Trophoblast cell (in vitro differentiated cells and primary cell): ENCODE data around the gene KCNIP4.

Source experiments
- DNase-seq, 2 donors: peaks; one replicate each; pipeline ENCODE4 v3.0.0-alpha.2; 2016
- H2AFZ ChIP-seq: 2 replicates; pipeline ENCODE4 v1.6.1; 2013; ENCODE audit warnings: low read length, moderate library complexity, mild to moderate bottlenecking; ENCODE audit not compliant: insufficient read depth, poor library complexity
- H2AK5ac ChIP-seq: 2 replicates; pipeline ENCODE4 v1.6.1; 2013; ENCODE audit warnings: mild to moderate bottlenecking, low read length
- H2BK120ac ChIP-seq: 2 replicates; pipeline ENCODE4 v1.6.1; 2013; ENCODE audit warnings: low read length, mild to moderate bottlenecking, moderate library complexity; ENCODE audit not compliant: insufficient read depth, poor library complexity
- H2BK12ac ChIP-seq: 2 replicates; pipeline ENCODE4 v1.6.1; 2013; ENCODE audit warnings: mild to moderate bottlenecking, low read length, moderate library complexity
- H2BK5ac ChIP-seq: 2 replicates; pipeline ENCODE4 v1.6.1; 2013; ENCODE audit warnings: low read length, low read depth, moderate library complexity, mild to moderate bottlenecking; ENCODE audit not compliant: poor library complexity
- H3K14ac ChIP-seq: 2 replicates; pipeline ENCODE4 v1.6.1; 2013; ENCODE audit warnings: mild to moderate bottlenecking, low read length
- H3K18ac ChIP-seq: 2 replicates; pipeline ENCODE4 v1.6.1; 2013; ENCODE audit warnings: mild to moderate bottlenecking, low read length
- H3K23ac ChIP-seq: 2 replicates; pipeline ENCODE4 v1.6.1; 2013; ENCODE audit warnings: low read length
- H3K27ac ChIP-seq: 2 replicates; pipeline ENCODE4 v1.5.1; 2013; ENCODE audit warnings: low read depth, mild to moderate bottlenecking, inconsistent platforms, low read length, moderate library complexity
- H3K27me3 ChIP-seq: 2 replicates; pipeline ENCODE4 v1.6.1; 2013; ENCODE audit warnings: inconsistent platforms, mild to moderate bottlenecking, low read length, moderate library complexity; ENCODE audit not compliant: insufficient read depth
- H3K36me3 ChIP-seq, 2 experiments: 1 replicate in 1 of 2; 2 replicates in 1 of 2; pipeline ENCODE4 v1.6.1; 2013; ENCODE audit warnings: low read length in 2 of 2, mild to moderate bottlenecking in 2 of 2, moderate library complexity in 1 of 2; ENCODE audit not compliant: insufficient read depth in 2 of 2, control insufficient read depth in 1 of 2
- H3K4ac ChIP-seq: 2 replicates; pipeline ENCODE4 v1.6.1; 2013; ENCODE audit warnings: low read depth, mild to moderate bottlenecking, low read length, moderate library complexity
- H3K4me1 ChIP-seq, 2 experiments: 1 replicate in 1 of 2; 2 replicates in 1 of 2; pipeline ENCODE4 v1.6.1; 2013; ENCODE audit warnings: low read length in 2 of 2, mild to moderate bottlenecking in 2 of 2, moderate library complexity in 1 of 2; ENCODE audit not compliant: insufficient read depth in 2 of 2, control insufficient read depth in 1 of 2
- H3K4me2 ChIP-seq: 2 replicates; pipeline ENCODE4 v1.6.1; 2013; ENCODE audit warnings: inconsistent platforms, mild to moderate bottlenecking, low read length, moderate library complexity
- H3K4me3 ChIP-seq: 2 replicates; pipeline ENCODE4 v1.5.1; 2013; ENCODE audit warnings: mild to moderate bottlenecking, low read depth, low read length, inconsistent platforms
- H3K79me1 ChIP-seq: one replicate; pipeline ENCODE4 v1.6.1; 2013; ENCODE audit warnings: low read length
- H3K79me2 ChIP-seq: 2 replicates; pipeline ENCODE4 v1.6.1; 2013; ENCODE audit warnings: low read length, mild to moderate bottlenecking; ENCODE audit not compliant: control insufficient read depth, insufficient read depth, poor library complexity
- H3K9ac ChIP-seq: 2 replicates; pipeline ENCODE4 v1.6.1; 2013; ENCODE audit warnings: mild to moderate bottlenecking, low read length
- H3K9me3 ChIP-seq: 2 replicates; pipeline ENCODE4 v1.6.1; 2013; ENCODE audit warnings: low read depth, mild to moderate bottlenecking, control low read depth, inconsistent platforms, low read length; ENCODE audit not compliant: insufficient read depth
- H4K12ac ChIP-seq: 2 replicates; pipeline ENCODE4 v1.6.1; 2013; ENCODE audit warnings: low read depth, mild to moderate bottlenecking, low read length, moderate library complexity
- H4K8ac ChIP-seq: 2 replicates; pipeline ENCODE4 v1.6.1; 2013; ENCODE audit warnings: low read depth, mild to moderate bottlenecking, low read length, moderate library complexity
- H4K91ac ChIP-seq: one replicate; pipeline ENCODE4 v1.6.1; 2013; ENCODE audit warnings: low read depth, mild to moderate bottlenecking, low read length, moderate library complexity
- WGBS: extraction: QIAGEN DNeasy Blood & Tissue Kit; methylation state at CpG from one replicate; pipeline ENCODE4 v1.1.7; 2013; ENCODE audit warnings: missing lambda C conversion rate; ENCODE audit not compliant: insufficient read length, insufficient coverage; ENCODE audit errors: extremely low coverage; 5-methylcytosine and 5-hydroxymethylcytosine counted together

Gene KCNIP4

GRCh38 chr4:21688596-21689265 lies 259.8 kb downstream of the KCNIP4 start:
- Histone ChIP-seq H3K18ac (no peak overlapping the region), H3K9ac (no peak overlapping the region), H3K14ac (no peak overlapping the region), H3K36me3 (no peaks in the 10 kb centered on the region), H3K27me3 (no peaks in the 10 kb centered on the region), H3K79me2 (no peaks in the 10 kb centered on the region), H3K4me1 (no peaks in the 10 kb centered on the region), H3K27ac (no peak overlapping the region), H2AK5ac (no peak overlapping the region), H2BK120ac (no peak overlapping the region), H4K12ac (no peak overlapping the region), H2BK12ac (no peak overlapping the region), H3K4me3 (no peak overlapping the region), H4K8ac (no peak overlapping the region), H2BK5ac (no peak overlapping the region), H4K91ac (no peak overlapping the region), H3K4ac (no peak overlapping the region), H3K79me1 (no peaks in the 10 kb centered on the region), H3K9me3 (no peaks in the 10 kb centered on the region), H3K4me2 (no peak overlapping the region), H3K23ac (no peak overlapping the region), H2AFZ (no peak overlapping the region)
- DNase-seq: no peak
- no CpG with 5 or more reads among the region's 3 CpGs for WGBS

- Histone ChIP-seq H3K79me1 (no peaks in the 10 kb centered on the region), H2BK120ac (no peak overlapping the region), H2AK5ac (no peak overlapping the region), H2BK5ac (no peak overlapping the region), H4K91ac (no peak overlapping the region), H3K4ac (no peak overlapping the region), H2AFZ (no peak overlapping the region), H3K4me1 (no peaks in the 10 kb centered on the region), H4K8ac (no peak overlapping the region), H3K4me2 (no peak overlapping the region), H2BK12ac (no peak overlapping the region), H3K27me3 (no peaks in the 10 kb centered on the region), H3K9me3 (no peaks in the 10 kb centered on the region), H3K9ac (no peak overlapping the region), H3K23ac (no peak overlapping the region), H3K18ac (no peak overlapping the region), H3K4me3 (no peak overlapping the region), H4K12ac (no peak overlapping the region), H3K79me2 (no peaks in the 10 kb centered on the region), H3K14ac (no peak overlapping the region), H3K27ac (no peak overlapping the region), H3K36me3 (no peaks in the 10 kb centered on the region)
- no CpG with 5 or more reads among the region's 1 CpG for WGBS
- no peak for DNase-seq
Measured at GRCh38 chr4:21685911-21686310, 262.7 kb downstream of the KCNIP4 start.

DNA sequence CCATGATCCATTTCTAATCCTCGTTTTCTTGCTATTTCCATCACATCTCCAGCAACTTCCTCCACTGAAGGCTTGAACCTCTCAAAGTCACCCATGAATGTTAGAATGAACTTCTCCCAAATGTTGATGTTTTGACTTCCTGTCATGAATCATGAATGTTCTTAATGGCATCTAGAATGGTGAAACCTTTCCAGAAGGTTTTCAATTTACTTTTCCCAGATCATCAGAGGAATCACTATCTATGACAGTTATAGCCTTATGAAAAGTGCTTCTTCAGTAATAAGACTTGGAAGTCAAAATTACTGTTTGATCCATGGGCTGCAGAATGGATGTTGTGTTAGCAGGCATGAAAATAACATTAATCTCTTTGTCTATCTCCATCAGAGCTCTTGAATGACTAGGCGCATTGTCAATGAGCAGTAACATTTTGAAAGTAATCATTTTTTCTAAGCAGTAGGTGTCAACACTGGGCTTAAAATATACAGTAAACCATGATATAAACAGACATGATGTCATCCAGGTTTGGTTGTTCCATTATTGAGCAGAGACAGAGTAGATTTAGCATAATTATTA lies 268.2 kb downstream of the KCNIP4 start:
- Histone ChIP-seq H2BK120ac (no peak overlapping the region), H3K79me2 (no peaks in the 10 kb centered on the region), H3K14ac (no peak overlapping the region), H3K9me3 (no peaks in the 10 kb centered on the region), H2AK5ac (no peak overlapping the region), H3K9ac (no peak overlapping the region), H3K4me2 (no peak overlapping the region), H3K18ac (no peak overlapping the region), H3K79me1 (no peaks in the 10 kb centered on the region), H4K12ac (no peak overlapping the region), H3K27me3 (no peaks in the 10 kb centered on the region), H4K8ac (no peak overlapping the region), H2BK12ac (no peak overlapping the region), H3K4me3 (no peak overlapping the region), H4K91ac (no peak overlapping the region), H3K4ac (no peak overlapping the region), H3K4me1 (no peaks in the 10 kb centered on the region), H3K23ac (no peak overlapping the region), H3K27ac (no peak overlapping the region), H3K36me3 (no peaks in the 10 kb centered on the region), H2BK5ac (no peak overlapping the region), H2AFZ (no peak overlapping the region)
- DNase-seq: no peak
- no CpG with 5 or more reads among the region's 2 CpGs for WGBS

- no peaks in the 10 kb centered on the region for H3K4me1 ChIP-seq
- no peak overlapping the region for H3K4me2 ChIP-seq
- no peak overlapping the region for H2AK5ac ChIP-seq
- no peak overlapping the region for H3K4ac ChIP-seq
- H2BK12ac ChIP-seq: no peak overlapping the region
- H2BK120ac ChIP-seq: no peak overlapping the region
- no peak overlapping the region for H4K8ac ChIP-seq
- H3K18ac ChIP-seq: no peak overlapping the region
- no peaks in the 10 kb centered on the region for H3K27me3 ChIP-seq
- H2BK5ac ChIP-seq: no peak overlapping the region
- no peaks in the 10 kb centered on the region for H3K79me2 ChIP-seq
- no peak overlapping the region for H2AFZ ChIP-seq
- no peak overlapping the region for H4K91ac ChIP-seq
- no peak overlapping the region for H3K14ac ChIP-seq
- no peak overlapping the region for H3K23ac ChIP-seq
- H3K27ac ChIP-seq: no peak overlapping the region
- H3K4me3 ChIP-seq: no peak overlapping the region
- H3K9me3 ChIP-seq: no peaks in the 10 kb centered on the region
- WGBS: no CpG with 5 or more reads among the region's 3 CpGs
- DNase-seq: no peak
- no peaks in the 10 kb centered on the region for H3K79me1 ChIP-seq
- H3K9ac ChIP-seq: no peak overlapping the region
- no peak overlapping the region for H4K12ac ChIP-seq
- no peaks in the 10 kb centered on the region for H3K36me3 ChIP-seq
Measured at GRCh38 chr4:21678711-21679110, 269.9 kb downstream of the KCNIP4 start.
